Right renal pelvis (tissue), 4 donors: ENCODE measurements around the gene ZACN. TPM values are rescaled to one million over a fixed set of nuclear protein-coding genes. Genes with fewer than 3 reads are reported as not detected.

ENCODE experiments used
- DNase-seq, 4 donors: peaks; one replicate each; pipeline ENCODE4 v3.0.0-alpha.2; 2013; ENCODE audit warnings: low read depth in 4 of 4, low spot score in 3 of 4, missing footprints in 1 of 4
- polyA plus RNA-seq, 4 donors: library from polyadenylated mRNA; unstranded; fragments of 120-200 nt; gene quantifications; one replicate each; pipeline ENCODE4 v1.2.1, GENCODE V29; 2013; ENCODE audit not compliant: insufficient read length in 4 of 4

The ZACN gene
- polyA plus RNA-seq, 4 donors: 0.48 to 17.4 (median 6.4) TPM

- no peak for DNase-seq
Measured at GRCh38 chr17:76125922-76126321, 46.9 kb downstream of the ZACN start.

GRCh38 chr17:76130473-76130872, 51.5 kb downstream of the ZACN start:
- DNase-seq: no peak

- DNase-seq: no peak
Measured at GRCh38 chr17:76131051-76131691, 52.2 kb downstream of the ZACN start.

GRCh38 chr17:76131692-76132573, 53.0 kb downstream of the ZACN start:
- no peak for DNase-seq

Other genes starting within 250 kb of the ZACN start
- 1 to 10 TPM; 4.1 to 8.9 (median 5.7) TPM for gene UNC13D, start 234.8 kb upstream of the ZACN start, polyA plus RNA-seq
- gene WBP2, start 223.8 kb upstream of the ZACN start, polyA plus RNA-seq: 10 to 100 TPM; 77.5 to 95.7 (median 83.9) TPM
- gene TRIM47, start 200.6 kb upstream of the ZACN start, polyA plus RNA-seq: 10 to 100 TPM in 1 of 4 donors, 1 to 10 TPM in 3; 6.4 to 10.1 (median 7.9) TPM
- 10 to 100 TPM; 11.5 to 14.7 (median 12.8) TPM for gene TRIM65, start 182.2 kb upstream of the ZACN start, polyA plus RNA-seq
- 100 to 1,000 TPM in 1 of 4 donors, 10 to 100 TPM in 3; 83.4 to 108 (median 88.1) TPM for gene MRPL38, start 174.3 kb upstream of the ZACN start, polyA plus RNA-seq
- gene FBF1, start 138.1 kb upstream of the ZACN start, polyA plus RNA-seq: 10 to 100 TPM in 1 of 4 donors, 1 to 10 TPM in 3; 8.4 to 10.3 (median 8.9) TPM
- 10 to 100 TPM; 30.8 to 34.4 (median 32.4) TPM for gene ACOX1, start 100.0 kb upstream of the ZACN start, polyA plus RNA-seq
- 10 to 100 TPM; 23.7 to 26.3 (median 25.0) TPM for gene TEN1, start 99.9 kb upstream of the ZACN start, polyA plus RNA-seq
- 10 to 100 TPM; 14.1 to 19.4 (median 16.6) TPM for gene CDK3, start 78.3 kb upstream of the ZACN start, polyA plus RNA-seq
- gene EVPL, start 51.9 kb upstream of the ZACN start, polyA plus RNA-seq: 10 to 100 TPM; 15.6 to 25.4 (median 18.5) TPM
- 100 to 1,000 TPM; 102 to 115 (median 110) TPM for gene SRP68, start 6.7 kb upstream of the ZACN start, polyA plus RNA-seq
- 1 to 10 TPM in 1 of 4 donors, under 1 TPM in 2, not detected in 1; 0.14 to 1.2 (median 0.38) TPM for gene GALR2, start 4.4 kb upstream of the ZACN start, polyA plus RNA-seq
- gene EXOC7, start 24.6 kb downstream of the ZACN start, polyA plus RNA-seq: 100 to 1,000 TPM; 150 to 172 (median 157) TPM
- 10 to 100 TPM; 18.7 to 31.7 (median 19.4) TPM for gene FOXJ1, start 62.1 kb downstream of the ZACN start, polyA plus RNA-seq
- gene RNF157, start 161.3 kb downstream of the ZACN start, polyA plus RNA-seq: 10 to 100 TPM; 25.0 to 27.1 (median 26.6) TPM
- 10 to 100 TPM; 34.9 to 45.4 (median 41.1) TPM for gene UBALD2, start 186.2 kb downstream of the ZACN start, polyA plus RNA-seq
- 1 to 10 TPM; 5.1 to 6.5 (median 5.7) TPM for gene QRICH2, start 229.1 kb downstream of the ZACN start, polyA plus RNA-seq